Smooth muscle cell (in vitro differentiated cells): Measurements from ENCODE around the gene SCG2. TPM values are rescaled to one million over a fixed set of nuclear protein-coding genes. Genes with fewer than 3 reads are reported as not detected.

Source experiments
- DNase-seq: peaks from one replicate; lab custom pipeline; 2025; ENCODE audit not compliant: unreplicated experiment; lab: John Stamatoyannopoulos, UW
- H2AFZ ChIP-seq: fragments of 200-600 bp; sonication (generic); 2 replicates; pipeline ENCODE4 v1.6.0; 2016; ENCODE audit warnings: antibody characterized with exemption, low read depth, mild to moderate bottlenecking
- H3F3A ChIP-seq: fragments of 200-600 bp; sonication (generic); 2 replicates; pipeline ENCODE4 v1.6.0; 2017; ENCODE audit warnings: antibody characterized with exemption, low read depth
- H3K27ac ChIP-seq: fragments of 200-600 bp; sonication (generic); 2 replicates; pipeline ENCODE4 v1.5.1; 2016; ENCODE audit warnings: low read depth, mild to moderate bottlenecking
- H3K27me3 ChIP-seq: fragments of 200-600 bp; sonication (generic); 2 replicates; pipeline ENCODE4 v1.6.1; 2016; ENCODE audit warnings: low read depth, mild to moderate bottlenecking
- H3K36me3 ChIP-seq: fragments of 200-600 bp; sonication (generic); 2 replicates; pipeline ENCODE4 v1.5.1; 2016; ENCODE audit warnings: low read depth
- H3K4me1 ChIP-seq: fragments of 200-600 bp; sonication (generic); 2 replicates; pipeline ENCODE4 v1.5.1; 2016; ENCODE audit warnings: low read depth
- H3K4me2 ChIP-seq: fragments of 200-600 bp; sonication (generic); 2 replicates; pipeline ENCODE4 v1.6.0; 2016; ENCODE audit warnings: mild to moderate bottlenecking
- H3K4me3 ChIP-seq: fragments of 200-600 bp; sonication (generic); 2 replicates; pipeline ENCODE4 v1.5.1; 2016; ENCODE audit warnings: mild to moderate bottlenecking
- H3K79me2 ChIP-seq: fragments of 200-600 bp; sonication (generic); 2 replicates; pipeline ENCODE4 v1.6.0; 2016; ENCODE audit warnings: low read depth, mild to moderate bottlenecking
- H3K9ac ChIP-seq: fragments of 200-600 bp; sonication (generic); 2 replicates; pipeline ENCODE4 v1.6.0; 2016; ENCODE audit warnings: low read depth
- H3K9me3 ChIP-seq: fragments of 200-600 bp; sonication (generic); replicated peaks from 2 replicates; pipeline ENCODE4 v1.5.1; 2016; ENCODE audit warnings: low read depth
- H4K20me1 ChIP-seq: fragments of 200-600 bp; sonication (generic); 2 replicates; pipeline ENCODE4 v1.6.0; 2016; ENCODE audit warnings: low read depth
- CTCF ChIP-seq: fragments of 200-600 bp; sonication (generic); IDR thresholded peaks from 2 replicates; pipeline ENCODE4 v1.5.1; 2017; ENCODE audit warnings: borderline replicate concordance, mild to moderate bottlenecking, antibody characterized with exemption; ENCODE audit not compliant: insufficient read depth, poor library complexity, severe bottlenecking
- WGBS: methylation state at CpG from one replicate; pipeline ENCODE4 v1.1.7; 2016; ENCODE audit warnings: low lambda C conversion rate; 5-methylcytosine and 5-hydroxymethylcytosine counted together
- polyA plus RNA-seq: library from polyadenylated mRNA; unstranded; fragments of >200 nt; fragmentation: Nextera tagmentation; extraction: Ambion mirVana; gene quantifications from 2 replicates; pipeline ENCODE4 v1.2.1, GENCODE V29; 2016
- total RNA-seq: library from RNA; depleted of rRNA; stranded (reverse); fragments of >200 nt; gene quantifications from 2 replicates; pipeline ENCODE4 v1.2.3, GENCODE V29; 2014

SCG2 gene
- total and polyA plus RNA-seq, 2 experiments from 2014 or later = 29.1 to 34.7 TPM

GRCh38 chr2:223613017-223613950, 11.1 kb upstream of the SCG2 start:
- Histone ChIP-seq H3K79me2 (no peaks in the 10 kb centered on the region), H4K20me1 (no peaks in the 10 kb centered on the region), H3K9ac (peak overlapping the region; percentile 60), H3K4me3 (peak overlapping the region; percentile 42), H3K4me2 (peak overlapping the region; percentile 81), H3K36me3 (no peaks in the 10 kb centered on the region), H3K27ac (peak overlapping the region; percentile 87), H3K27me3 (no peaks in the 10 kb centered on the region), H3F3A (peaks cover 10% of the 10 kb centered on the region), H3K4me1 (peaks cover 5% of the 10 kb centered on the region), H3K9me3 (no peaks in the 10 kb centered on the region), H2AFZ (peak overlapping the region; percentile 67)
- DNase-seq = peak; percentile 64
- TF ChIP-seq CTCF = no peak
- 8% methylated on average over 35 of the region's 35 CpGs for WGBS

- Histone ChIP-seq H3K4me2 (peak overlapping the region; percentile 81), H3K27ac (peak overlapping the region; percentile 87), H3F3A (peaks cover 10% of the 10 kb centered on the region), H3K4me1 (peaks cover 5% of the 10 kb centered on the region), H3K9ac (peak overlapping the region; percentile 60), H3K79me2 (no peaks in the 10 kb centered on the region), H3K27me3 (no peaks in the 10 kb centered on the region), H4K20me1 (no peaks in the 10 kb centered on the region), H3K4me3 (peak overlapping the region; percentile 42), H2AFZ (peak overlapping the region; percentile 67), H3K9me3 (no peaks in the 10 kb centered on the region), H3K36me3 (no peaks in the 10 kb centered on the region)
- 66% methylated on average over 5 of the region's 5 CpGs for WGBS
- no peak for TF ChIP-seq CTCF
- no peak for DNase-seq
These were observed 10.3 kb upstream of the SCG2 start for GRCh38 chr2:223612501-223612900.

GRCh38 chr2:223611061-223611460, 8.9 kb upstream of the SCG2 start:
- Histone ChIP-seq H3K27ac (no peak overlapping the region), H3K9me3 (no peaks in the 10 kb centered on the region), H4K20me1 (no peaks in the 10 kb centered on the region), H3F3A (peaks cover 10% of the 10 kb centered on the region), H3K4me1 (peaks cover 5% of the 10 kb centered on the region), H3K4me3 (no peak overlapping the region), H3K36me3 (no peaks in the 10 kb centered on the region), H3K4me2 (no peak overlapping the region), H3K9ac (no peak overlapping the region), H3K27me3 (no peaks in the 10 kb centered on the region), H3K79me2 (no peaks in the 10 kb centered on the region), H2AFZ (no peak overlapping the region)
- 96% methylated on average over 2 of the region's 2 CpGs for WGBS
- DNase-seq = no peak
- no peak for TF ChIP-seq CTCF
